A673 (cell line): ENCODE results near the gene ADAMTSL1.

ENCODE experiments used
- CTCF ChIP-seq: fragments of 300-800, 200-600 bp; sonication (generic); conservative IDR thresholded peaks from 2 replicates; pipeline ENCODE4 v1.5.1; 2017; ENCODE audit warnings: low read depth, mild to moderate bottlenecking, antibody characterized with exemption, low read length, moderate library complexity, mixed read lengths
- EZH2 ChIP-seq: fragments of 200-600 bp; sonication (generic); IDR thresholded peaks from 2 replicates; pipeline ENCODE4 v1.6.1; 2017; ENCODE audit warnings: borderline replicate concordance, low read depth, mild to moderate bottlenecking, mixed read lengths, antibody characterized with exemption, low read length; ENCODE audit not compliant: poor library complexity, severe bottlenecking

- TF ChIP-seq CTCF: no peak
- TF ChIP-seq EZH2: no peak
Observed at GRCh38 chr9:18707489-18708205, 233.7 kb downstream of the ADAMTSL1 start.
